Activated CD8-positive, alpha-beta T cell treated with anti-CD3 and anti-CD28 coated beads, Interleukin-2, amount 10 ng/mL, durations not matched to agents 7 days and 5 days (primary cell): ENCODE data around the gene GSG1L. TPM values are rescaled to one million over a fixed set of nuclear protein-coding genes. Genes with fewer than 3 reads are reported as not detected.

ENCODE experiments used
- ATAC-seq: fragments of 150-1000 bp; cut with Tn5 transposase; one replicate; pipeline ENCODE4 v1.10.0; 2021; ENCODE audit warnings: moderate library complexity
- CTCF ChIA-PET: fragments of 350-600 bp; sonication (Branson Sonifier 250); formaldehyde crosslinking; loops from one replicate; lab custom pipeline; 2021; ENCODE audit warnings: antibody characterized with exemption; lab: Charles Lee
- POLR2A ChIA-PET: fragments of 350-600 bp; sonication (Branson Sonifier 250); formaldehyde crosslinking; loops from one replicate; lab custom pipeline; 2021; ENCODE audit warnings: antibody characterized with exemption; lab: Charles Lee
- DNase-seq: peaks from one replicate; pipeline ENCODE4 v3.0.0-alpha.2; 2020
- H3K27ac Mint-ChIP-seq: one replicate; pipeline ENCODE4 v1.8.0; 2021; ENCODE audit warnings: mild to moderate bottlenecking, mixed read lengths
- H3K27me3 Mint-ChIP-seq: one replicate; pipeline ENCODE4 v1.8.0; 2021; ENCODE audit warnings: low read depth, mixed read lengths
- H3K36me3 Mint-ChIP-seq: one replicate; pipeline ENCODE4 v1.8.0; 2021; ENCODE audit warnings: low read depth, mixed read lengths
- H3K4me1 Mint-ChIP-seq: one replicate; pipeline ENCODE4 v1.8.0; 2021; ENCODE audit warnings: low read depth, mixed read lengths
- H3K4me3 Mint-ChIP-seq: one replicate; pipeline ENCODE4 v1.8.0; 2021; ENCODE audit warnings: mild to moderate bottlenecking, mixed read lengths
- H3K9me3 Mint-ChIP-seq: one replicate; pipeline ENCODE4 v1.8.0; 2022; ENCODE audit warnings: mixed read lengths; ENCODE audit not compliant: insufficient read depth
- total RNA-seq, 2 experiments: library from RNA; stranded (reverse); gene quantifications; one replicate each; pipeline ENCODE4 v1.2.3, GENCODE V29; 2021

Gene GSG1L
- total RNA-seq, 2 experiments from 2014 or later = 0.08 to 0.39 TPM

- Mint-ChIP-seq H3K4me1 (peaks cover 17% of the 10 kb centered on the region), H3K36me3 (no peaks in the 10 kb centered on the region)
- ATAC-seq = no peak
Observed at GRCh38 chr16:28009586-28010373, 53.7 kb downstream of the GSG1L start.

GRCh38 chr16:28003923-28004322 is 59.6 kb downstream of the GSG1L start:
- H3K4me3 Mint-ChIP-seq = no peak overlapping the region
- POLR2A ChIA-PET = no interaction called here
- no peaks in the 10 kb centered on the region for H3K4me1 Mint-ChIP-seq
- no peaks in the 10 kb centered on the region for H3K9me3 Mint-ChIP-seq
- CTCF ChIA-PET = no interaction called here
- H3K27ac Mint-ChIP-seq = no peak overlapping the region
- DNase-seq (no peak), ATAC-seq (no peak)
- no peaks in the 10 kb centered on the region for H3K36me3 Mint-ChIP-seq
- H3K27me3 Mint-ChIP-seq = peaks cover 3% of the 10 kb centered on the region

More at GRCh38 chr16:28009586-28010373, 53.7 kb downstream of the GSG1L start:
- DNase-seq = no peak
- ChIA-PET CTCF (no interaction called here), POLR2A (no interaction called here)
- H3K27ac Mint-ChIP-seq = no peak overlapping the region
- no peaks in the 10 kb centered on the region for H3K9me3 Mint-ChIP-seq
- peaks cover 18% of the 10 kb centered on the region for H3K27me3 Mint-ChIP-seq
- H3K4me3 Mint-ChIP-seq = no peak overlapping the region

GRCh38 chr16:28003021-28003865 is 60.3 kb downstream of the GSG1L start:
- H3K4me3 Mint-ChIP-seq = no peak overlapping the region
- H3K27me3 Mint-ChIP-seq = peaks cover under 1% of the 10 kb centered on the region
- no peaks in the 10 kb centered on the region for H3K9me3 Mint-ChIP-seq
- ChIA-PET CTCF (no interaction called here), POLR2A (no interaction called here)
- H3K27ac Mint-ChIP-seq = no peak overlapping the region
- peaks cover under 1% of the 10 kb centered on the region for H3K36me3 Mint-ChIP-seq
- no peaks in the 10 kb centered on the region for H3K4me1 Mint-ChIP-seq
- ATAC-seq (no peak), DNase-seq (no peak)

- ChIA-PET POLR2A (no interaction called here), CTCF (no interaction called here)
- Mint-ChIP-seq H3K36me3 (peaks cover 3% of the 10 kb centered on the region), H3K27me3 (peaks cover 3% of the 10 kb centered on the region), H3K27ac (no peak overlapping the region), H3K4me3 (no peak overlapping the region), H3K4me1 (peaks cover under 1% of the 10 kb centered on the region), H3K9me3 (no peaks in the 10 kb centered on the region)
- ATAC-seq (no peak), DNase-seq (no peak)
Observed at GRCh38 chr16:28001642-28002041, 61.9 kb downstream of the GSG1L start.

- ATAC-seq (no peak), DNase-seq (no peak)
- Mint-ChIP-seq H3K9me3 (peaks cover under 1% of the 10 kb centered on the region), H3K4me3 (no peak overlapping the region), H3K36me3 (peaks cover 3% of the 10 kb centered on the region), H3K4me1 (peaks cover 4% of the 10 kb centered on the region), H3K27me3 (peaks cover 3% of the 10 kb centered on the region), H3K27ac (no peak overlapping the region)
- ChIA-PET POLR2A (no interaction called here), CTCF (no interaction called here)
Observed at GRCh38 chr16:28001184-28001583, 62.3 kb downstream of the GSG1L start.

- peaks cover 10% of the 10 kb centered on the region for H3K4me1 Mint-ChIP-seq
- H3K36me3 Mint-ChIP-seq = peaks cover 6% of the 10 kb centered on the region
- ATAC-seq = no peak
Observed at GRCh38 chr16:28000314-28001169, 63.0 kb downstream of the GSG1L start.

GRCh38 chr16:27999687-28000086 is 63.8 kb downstream of the GSG1L start:
- H3K4me3 Mint-ChIP-seq = no peak overlapping the region
- peaks cover 19% of the 10 kb centered on the region for H3K4me1 Mint-ChIP-seq
- ChIA-PET POLR2A (no interaction called here), CTCF (interaction anchor here (1.1 kb wide), 2 partner anchors 27 to 71 kb away, joined by 5 read pairs; no protein-coding TSS in a partner anchor)
- peaks cover 3% of the 10 kb centered on the region for H3K27me3 Mint-ChIP-seq
- peaks cover 9% of the 10 kb centered on the region for H3K36me3 Mint-ChIP-seq
- H3K9me3 Mint-ChIP-seq = peaks cover 7% of the 10 kb centered on the region
- no peak overlapping the region for H3K27ac Mint-ChIP-seq
- no peak for DNase-seq
- no peak for ATAC-seq

More at GRCh38 chr16:28000314-28001169, 63.0 kb downstream of the GSG1L start:
- no peak overlapping the region for H3K4me3 Mint-ChIP-seq
- POLR2A ChIA-PET = no interaction called here
- no peak for DNase-seq
- CTCF ChIA-PET = interaction anchor here (1.1 kb wide), 2 partner anchors 28 to 70 kb away, joined by 5 read pairs; no protein-coding TSS in a partner anchor
- peaks cover 3% of the 10 kb centered on the region for H3K9me3 Mint-ChIP-seq
- no peak overlapping the region for H3K27ac Mint-ChIP-seq
- H3K27me3 Mint-ChIP-seq = peaks cover 3% of the 10 kb centered on the region

GRCh38 chr16:27995378-27995777 is 68.1 kb downstream of the GSG1L start:
- ChIA-PET CTCF (no interaction called here), POLR2A (no interaction called here)
- H3K27me3 Mint-ChIP-seq = peaks cover 3% of the 10 kb centered on the region
- peak overlapping the region; percentile 6 for H3K4me3 Mint-ChIP-seq
- peaks cover 25% of the 10 kb centered on the region for H3K36me3 Mint-ChIP-seq
- ATAC-seq (peak; percentile 76), DNase-seq (peak; percentile 55)
- peak overlapping the region; percentile 68 for H3K27ac Mint-ChIP-seq
- peaks cover 32% of the 10 kb centered on the region for H3K4me1 Mint-ChIP-seq
- H3K9me3 Mint-ChIP-seq = peaks cover 22% of the 10 kb centered on the region

GRCh38 chr16:27994686-27995085 is 68.8 kb downstream of the GSG1L start:
- Mint-ChIP-seq H3K27ac (peak overlapping the region; percentile 68), H3K4me3 (peak overlapping the region; percentile 6), H3K27me3 (peaks cover 3% of the 10 kb centered on the region), H3K4me1 (peaks cover 32% of the 10 kb centered on the region), H3K36me3 (peaks cover 25% of the 10 kb centered on the region), H3K9me3 (peaks cover 22% of the 10 kb centered on the region)
- DNase-seq = no peak
- POLR2A ChIA-PET = no interaction called here
- CTCF ChIA-PET = no interaction called here
- ATAC-seq = no peak

- Mint-ChIP-seq H3K9me3 (peaks cover 22% of the 10 kb centered on the region), H3K4me1 (peaks cover 32% of the 10 kb centered on the region), H3K27me3 (peaks cover 6% of the 10 kb centered on the region), H3K4me3 (no peak overlapping the region), H3K27ac (no peak overlapping the region), H3K36me3 (peaks cover 25% of the 10 kb centered on the region)
- DNase-seq (no peak), ATAC-seq (no peak)
- ChIA-PET CTCF (interaction anchor here (0.8 kb wide), 1 partner anchor 11 kb away, joined by 3 read pairs; no protein-coding TSS in a partner anchor), POLR2A (interaction anchor here (0.6 kb wide), 1 partner anchor 140 kb away, joined by 4 read pairs; no protein-coding TSS in a partner anchor)
Observed at GRCh38 chr16:27993587-27993986, 69.9 kb downstream of the GSG1L start.

- Mint-ChIP-seq H3K27ac (no peak overlapping the region), H3K4me3 (no peak overlapping the region), H3K9me3 (peaks cover 22% of the 10 kb centered on the region), H3K27me3 (peaks cover 6% of the 10 kb centered on the region), H3K4me1 (peaks cover 32% of the 10 kb centered on the region), H3K36me3 (peaks cover 22% of the 10 kb centered on the region)
- no peak for DNase-seq
- ChIA-PET CTCF (interaction anchor here (0.8 kb wide), 1 partner anchor 19 kb away, joined by 3 read pairs; no protein-coding TSS in a partner anchor), POLR2A (no interaction called here)
- no peak for ATAC-seq
Observed at GRCh38 chr16:27991876-27992275, 71.6 kb downstream of the GSG1L start.
